ENCODE data around the gene RGS6. TPM values are rescaled to one million over a fixed set of nuclear protein-coding genes. Genes with fewer than 3 reads are reported as not detected.

Gene RGS6
- polyA plus RNA-seq, 3 donors: not detected

- peaks cover 24 to 42% (median 29%) of the 10 kb centered on the region in 3 donors for H3K27me3 Mint-ChIP-seq (ENCODE audit: low read depth in 3 of 3)
- no peaks in the 10 kb centered on the region for H3K36me3 Mint-ChIP-seq
- no peak overlapping the region for H3K9ac ChIP-seq (ENCODE audit: insufficient read depth, low read length, poor library complexity, severe bottlenecking)
- intact Hi-C loops (cut with micrococcal nuclease): no loop called here
- no peak overlapping the region for H3K4me2 ChIP-seq (replicated peaks; ENCODE audit: extremely low read depth, low read length, poor library complexity, severe bottlenecking)
- H3K9me3 ChIP-seq (replicated peaks in 1 of 2; ENCODE audit: control insufficient read depth in 1 of 2, insufficient read depth in 1 of 2, low read length in 2 of 2): no peaks in the 10 kb centered on the region
- H3K4me1 ChIP-seq (ENCODE audit: control insufficient read depth in 1 of 2, insufficient read depth in 2 of 2, low read length in 2 of 2): no peaks in the 10 kb centered on the region
- no peak overlapping the region for H3K4me3 ChIP-seq (replicated peaks in 1 of 3; ENCODE audit: low read depth in 2 of 3, low read length in 3 of 3)
- peaks cover 0 to 2% (median 0%) of the 10 kb centered on the region in 7 donors for H3K9me3 Mint-ChIP-seq
- H3K4me3 Mint-ChIP-seq: no peak overlapping the region
- 94% methylated on average over 20 of the region's 20 CpGs for WGBS (ENCODE audit: insufficient coverage)
- H3K27ac Mint-ChIP-seq: no peak overlapping the region
- H4K20me1 ChIP-seq (ENCODE audit: insufficient read depth, low read length): no peaks in the 10 kb centered on the region
- no peak overlapping the region for H2AFZ ChIP-seq (ENCODE audit: insufficient read depth, low read depth, low read length, poor library complexity, severe bottlenecking)
- H3K79me2 ChIP-seq (ENCODE audit: insufficient read depth, low read length): no peaks in the 10 kb centered on the region
- no peaks in the 10 kb centered on the region for H3K36me3 ChIP-seq (replicated peaks in 1 of 2; ENCODE audit: control insufficient read depth in 1 of 2, insufficient read depth in 2 of 2, low read length in 2 of 2)
- TF ChIP-seq CTCF (IDR thresholded peaks at IDR 0.05): no peak
- no peak overlapping the region for H3K27ac ChIP-seq (ENCODE audit: low read depth in 1 of 2, low read length in 2 of 2)
- no peaks in the 10 kb centered on the region for H3K4me1 Mint-ChIP-seq
- peaks cover 0 to 21% of the 10 kb centered on the region in 2 donors for H3K27me3 ChIP-seq (ENCODE audit: control insufficient read depth in 2 of 2, insufficient read depth in 2 of 2, low read length in 2 of 2)
- DNase-seq: no peak
Observed at GRCh38 chr14:72562300-72562699, 630.1 kb downstream of the RGS6 start.

- no peak overlapping the region for H3K27ac Mint-ChIP-seq
- H3K9ac ChIP-seq (ENCODE audit: insufficient read depth, low read length, poor library complexity, severe bottlenecking): no peak overlapping the region
- peaks cover 14 to 38% (median 22%) of the 10 kb centered on the region in 3 donors for H3K27me3 Mint-ChIP-seq (ENCODE audit: low read depth in 3 of 3)
- no peaks in the 10 kb centered on the region for H3K4me1 Mint-ChIP-seq
- no peak overlapping the region for H3K4me2 ChIP-seq (replicated peaks; ENCODE audit: extremely low read depth, low read length, poor library complexity, severe bottlenecking)
- no peak for TF ChIP-seq CTCF (IDR thresholded peaks at IDR 0.05)
- no peak overlapping the region for H3K27ac ChIP-seq (ENCODE audit: low read depth in 1 of 2, low read length in 2 of 2)
- H3K9me3 ChIP-seq (replicated peaks in 1 of 2; ENCODE audit: control insufficient read depth in 1 of 2, insufficient read depth in 1 of 2, low read length in 2 of 2): no peaks in the 10 kb centered on the region
- H3K9me3 Mint-ChIP-seq: peaks cover 0 to 2% (median 0%) of the 10 kb centered on the region in 7 donors
- H3K36me3 Mint-ChIP-seq: no peaks in the 10 kb centered on the region
- no peaks in the 10 kb centered on the region for H3K79me2 ChIP-seq (ENCODE audit: insufficient read depth, low read length)
- no peaks in the 10 kb centered on the region for H3K4me1 ChIP-seq (ENCODE audit: control insufficient read depth in 1 of 2, insufficient read depth in 2 of 2, low read length in 2 of 2)
- no peaks in the 10 kb centered on the region for H3K36me3 ChIP-seq (replicated peaks in 1 of 2; ENCODE audit: control insufficient read depth in 1 of 2, insufficient read depth in 2 of 2, low read length in 2 of 2)
- no peak overlapping the region for H3K4me3 Mint-ChIP-seq
- no peak overlapping the region for H3K4me3 ChIP-seq (replicated peaks in 1 of 3; ENCODE audit: low read depth in 2 of 3, low read length in 3 of 3)
- intact Hi-C loops (cut with micrococcal nuclease): no loop called here
- H3K27me3 ChIP-seq (ENCODE audit: control insufficient read depth in 2 of 2, insufficient read depth in 2 of 2, low read length in 2 of 2): peaks cover 0 to 12% of the 10 kb centered on the region in 2 donors
- no peak for DNase-seq
- WGBS (ENCODE audit: insufficient coverage): 92% methylated on average over 4 of the region's 7 CpGs
- no peaks in the 10 kb centered on the region for H4K20me1 ChIP-seq (ENCODE audit: insufficient read depth, low read length)
- H2AFZ ChIP-seq (ENCODE audit: insufficient read depth, low read depth, low read length, poor library complexity, severe bottlenecking): no peak overlapping the region
Observed at GRCh38 chr14:72563676-72564075, 631.4 kb downstream of the RGS6 start.
